ENCODE measurements around the gene RAD51B.

- TF ChIP-seq CTCF (IDR thresholded peaks at IDR 0.05; ENCODE audit: insufficient read depth, low read length) (no peak), REST (IDR thresholded peaks at IDR 0.05; ENCODE audit: insufficient replicate concordance, low read depth) (no peak), POLR2AphosphoS5 (IDR thresholded peaks at IDR 0.05; ENCODE audit: low read depth) (no peak), SPI1 (IDR thresholded peaks at IDR 0.05; ENCODE audit: borderline replicate concordance, low read depth) (no peak), GABPA (IDR thresholded peaks at IDR 0.05; ENCODE audit: low read depth) (no peak)
These were observed 938.7 kb downstream of the RAD51B start for GRCh38 chr14:68758301-68758700.

Data from HL-60 (cell line).